Esophagus muscularis mucosa (tissue), 4 donors: ENCODE results near the gene LRP5. TPM values are rescaled to one million over a fixed set of nuclear protein-coding genes. Genes with fewer than 3 reads are reported as not detected.

Source experiments
- DNase-seq: peaks from one replicate; pipeline ENCODE4 v3.0.0-alpha.2; 2017; ENCODE audit errors: extremely low spot score
- H3K27ac ChIP-seq, 4 donors: fragments of 200-600 bp; sonication (generic); replicated peaks in 1 of 4; 1 replicate in 3 of 4; 2 replicates in 1 of 4; pipeline ENCODE4 v1.5.1; 2016 to 2019; ENCODE audit warnings: mild to moderate bottlenecking in 1 of 4
- H3K27me3 ChIP-seq, 4 donors: fragments of 200-600 bp; sonication (generic); one replicate each; pipeline versions ENCODE4 v1.5.1 to v1.6.0; 2016 to 2019
- H3K36me3 ChIP-seq, 4 donors: fragments of 200-600 bp; sonication (generic); one replicate each; pipeline ENCODE4 v1.5.1; 2016 to 2019
- H3K4me1 ChIP-seq, 4 donors: fragments of 200-600 bp; sonication (generic); one replicate each; pipeline ENCODE4 v1.5.1; 2016 to 2019
- H3K4me3 ChIP-seq, 4 donors: fragments of 200-600 bp; sonication (generic); 1 replicate in 2 of 4; 2 replicates in 2 of 4; pipeline ENCODE4 v1.5.1; 2016 to 2019; ENCODE audit warnings: mild to moderate bottlenecking in 4 of 4, moderate library complexity in 1 of 4
- H3K9me3 ChIP-seq, 4 donors: fragments of 200-600 bp; sonication (generic); 1 replicate in 3 of 4; 2 replicates in 1 of 4; pipeline ENCODE4 v1.5.1; 2016 to 2019
- EP300 ChIP-seq: sonication (generic); formaldehyde crosslinking; IDR thresholded peaks from one replicate; pipeline ENCODE4 v1.6.1; 2017; ENCODE audit warnings: antibody characterized with exemption
- POLR2A ChIP-seq: fragments of 450-650 bp; IDR thresholded peaks from one replicate; pipeline ENCODE4 v1.6.1; 2017; ENCODE audit warnings: antibody characterized with exemption, moderate library complexity, mild to moderate bottlenecking, low read depth
- POLR2AphosphoS5 ChIP-seq, 2 donors: sonication (generic); formaldehyde crosslinking; IDR thresholded peaks; one replicate each; pipeline ENCODE4 v1.6.1; 2017; ENCODE audit warnings: antibody characterized with exemption in 2 of 2
- WGBS: methylation state at CpG from one replicate; pipeline ENCODE4 v1.1.5; 2018; 5-methylcytosine and 5-hydroxymethylcytosine counted together
- intact Hi-C: fragments of 100-400 bp; cut with DNase I; formaldehyde crosslinking; loops from one replicate; pipeline ENCODE4 v1.15.1; 2023
- total RNA-seq, 4 donors: library from RNA; depleted of rRNA; stranded (reverse); fragments of >200 nt; gene quantifications; one replicate each; pipeline versions ENCODE4 v1.1.0 to v1.2.1, GENCODE V29; 2016
- TF ChIP-seq, protein P1 (sequence below), 3 experiments: fragments of 200-600 bp in 2 of 3; fragments of 450-650 bp in 1 of 3; sonication (generic) in 2 of 3; IDR thresholded peaks; one replicate each; pipeline ENCODE4 v1.5.1; 2017 to 2019; ENCODE audit warnings: antibody characterized with exemption in 3 of 3, mild to moderate bottlenecking in 2 of 3, moderate library complexity in 1 of 3

LRP5 gene
- total RNA-seq, 4 donors from 2014 or later: 34.0 to 78.4 (median 56.2) TPM

GRCh38 chr11:68385128-68385527 lies 72.7 kb downstream of the LRP5 start:
- Histone ChIP-seq H3K36me3 (peaks cover 10 to 45% (median 38%) of the 10 kb centered on the region in 4 donors), H3K27ac (peak overlapping the region in 2 of 4 donors; percentile 85 to 88), H3K4me1 (peaks cover 41 to 50% (median 44%) of the 10 kb centered on the region in 4 donors), H3K27me3 (no peaks in the 10 kb centered on the region), H3K9me3 (no peaks in the 10 kb centered on the region), H3K4me3 (no peak overlapping the region)
- intact Hi-C loops: loop anchor here (2.0 to 5.0 kb wide), 2 partner anchors 62 to 113 kb away; partner anchors contain the start of gene C11orf24
- DNase-seq: no peak
- TF ChIP-seq, protein P1, sequence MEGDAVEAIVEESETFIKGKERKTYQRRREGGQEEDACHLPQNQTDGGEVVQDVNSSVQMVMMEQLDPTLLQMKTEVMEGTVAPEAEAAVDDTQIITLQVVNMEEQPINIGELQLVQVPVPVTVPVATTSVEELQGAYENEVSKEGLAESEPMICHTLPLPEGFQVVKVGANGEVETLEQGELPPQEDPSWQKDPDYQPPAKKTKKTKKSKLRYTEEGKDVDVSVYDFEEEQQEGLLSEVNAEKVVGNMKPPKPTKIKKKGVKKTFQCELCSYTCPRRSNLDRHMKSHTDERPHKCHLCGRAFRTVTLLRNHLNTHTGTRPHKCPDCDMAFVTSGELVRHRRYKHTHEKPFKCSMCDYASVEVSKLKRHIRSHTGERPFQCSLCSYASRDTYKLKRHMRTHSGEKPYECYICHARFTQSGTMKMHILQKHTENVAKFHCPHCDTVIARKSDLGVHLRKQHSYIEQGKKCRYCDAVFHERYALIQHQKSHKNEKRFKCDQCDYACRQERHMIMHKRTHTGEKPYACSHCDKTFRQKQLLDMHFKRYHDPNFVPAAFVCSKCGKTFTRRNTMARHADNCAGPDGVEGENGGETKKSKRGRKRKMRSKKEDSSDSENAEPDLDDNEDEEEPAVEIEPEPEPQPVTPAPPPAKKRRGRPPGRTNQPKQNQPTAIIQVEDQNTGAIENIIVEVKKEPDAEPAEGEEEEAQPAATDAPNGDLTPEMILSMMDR (IDR thresholded peaks at IDR 0.05): no peak
- TF ChIP-seq POLR2A (no peak), POLR2AphosphoS5 (IDR thresholded peaks at IDR 0.05) (no peak), EP300 (no peak)
- WGBS: 87% methylated on average over 8 of the region's 8 CpGs

DNA sequence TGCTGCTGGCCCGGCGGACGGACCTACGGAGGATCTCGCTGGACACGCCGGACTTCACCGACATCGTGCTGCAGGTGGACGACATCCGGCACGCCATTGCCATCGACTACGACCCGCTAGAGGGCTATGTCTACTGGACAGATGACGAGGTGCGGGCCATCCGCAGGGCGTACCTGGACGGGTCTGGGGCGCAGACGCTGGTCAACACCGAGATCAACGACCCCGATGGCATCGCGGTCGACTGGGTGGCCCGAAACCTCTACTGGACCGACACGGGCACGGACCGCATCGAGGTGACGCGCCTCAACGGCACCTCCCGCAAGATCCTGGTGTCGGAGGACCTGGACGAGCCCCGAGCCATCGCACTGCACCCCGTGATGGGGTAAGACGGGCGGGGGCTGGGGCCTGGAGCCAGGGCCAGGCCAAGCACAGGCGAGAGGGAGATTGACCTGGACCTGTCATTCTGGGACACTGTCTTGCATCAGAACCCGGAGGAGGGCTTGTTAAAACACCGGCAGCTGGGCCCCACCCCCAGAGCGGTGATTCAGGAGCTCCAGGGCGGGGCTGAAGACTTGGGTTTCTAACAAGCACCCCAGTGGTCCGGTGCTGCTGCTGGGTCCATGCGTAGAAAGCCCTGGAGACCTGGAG lies 74.1 kb downstream of the LRP5 start:
- intact Hi-C loops: loop anchor here (5.0 kb wide), 1 partner anchor 114 kb away; the partner anchor contains the start of gene C11orf24
- Histone ChIP-seq H3K27ac (no peak overlapping the region), H3K9me3 (no peaks in the 10 kb centered on the region), H3K4me3 (no peak overlapping the region), H3K36me3 (peaks cover 15 to 57% (median 51%) of the 10 kb centered on the region in 4 donors), H3K27me3 (no peaks in the 10 kb centered on the region), H3K4me1 (peaks cover 28 to 36% (median 31%) of the 10 kb centered on the region in 4 donors)
- 95% methylated on average over 25 of the region's 52 CpGs for WGBS
- TF ChIP-seq POLR2AphosphoS5 (IDR thresholded peaks at IDR 0.05) (no peak), EP300 (no peak), POLR2A (no peak)
- TF ChIP-seq, protein P1 (IDR thresholded peaks at IDR 0.05): no peak
- no peak for DNase-seq

- H3K36me3 ChIP-seq: peaks cover 19 to 71% (median 61%) of the 10 kb centered on the region in 4 donors
- TF ChIP-seq, protein P1 (IDR thresholded peaks at IDR 0.05): no peak
- TF ChIP-seq EP300 (no peak), POLR2AphosphoS5 (IDR thresholded peaks at IDR 0.05) (no peak), POLR2A (no peak)
Observed at GRCh38 chr11:68387840-68388239, 75.4 kb downstream of the LRP5 start.

DNA sequence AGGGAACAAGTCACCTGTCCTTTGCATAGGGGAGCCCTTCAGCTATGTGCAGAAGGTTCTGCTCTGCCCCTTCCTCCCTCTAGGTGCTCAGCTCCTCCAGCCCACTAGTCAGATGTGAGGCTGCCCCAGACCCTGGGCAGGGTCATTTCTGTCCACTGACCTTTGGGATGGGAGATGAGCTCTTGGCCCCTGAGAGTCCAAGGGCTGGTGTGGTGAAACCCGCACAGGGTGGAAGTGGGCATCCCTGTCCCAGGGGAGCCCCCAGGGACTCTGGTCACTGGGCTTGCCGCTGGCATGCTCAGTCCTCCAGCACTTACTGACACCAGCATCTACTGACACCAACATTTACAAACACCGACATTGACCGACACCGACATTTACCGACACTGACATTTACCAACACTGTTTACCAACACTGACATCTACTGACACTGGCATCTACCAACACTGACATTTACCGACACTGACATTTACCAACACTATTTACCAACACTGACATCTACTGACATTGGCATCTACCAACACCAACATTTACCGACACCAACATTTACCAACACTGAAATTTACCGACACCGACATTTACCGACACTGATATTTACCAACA lies 76.3 kb downstream of the LRP5 start:
- peaks cover 24 to 78% (median 64%) of the 10 kb centered on the region in 4 donors for H3K36me3 ChIP-seq
- no peak overlapping the region for H3K27ac ChIP-seq
- peaks cover 6 to 14% (median 8%) of the 10 kb centered on the region in 4 donors for H3K4me1 ChIP-seq
- WGBS: 96% methylated on average over 10 of the region's 11 CpGs
- H3K4me3 ChIP-seq: no peak overlapping the region
- DNase-seq: no peak
- TF ChIP-seq, protein P1 (IDR thresholded peaks at IDR 0.05): no peak
- TF ChIP-seq EP300: no peak
- TF ChIP-seq POLR2AphosphoS5 (IDR thresholded peaks at IDR 0.05): no peak
- TF ChIP-seq POLR2A: no peak
- H3K9me3 ChIP-seq: no peaks in the 10 kb centered on the region
- H3K27me3 ChIP-seq: no peaks in the 10 kb centered on the region
- intact Hi-C loops: loop anchor here (5.0 kb wide), 1 partner anchor 116 kb away; the partner anchor contains the start of gene C11orf24

More at GRCh38 chr11:68387840-68388239, 75.4 kb downstream of the LRP5 start:
- intact Hi-C loops: loop anchor here (5.0 kb wide), 1 partner anchor 116 kb away; the partner anchor contains the start of gene C11orf24
- Histone ChIP-seq H3K27ac (peak overlapping the region in 1 of 4 donors; percentile 10), H3K4me3 (no peak overlapping the region), H3K4me1 (peaks cover 14 to 22% (median 17%) of the 10 kb centered on the region in 4 donors), H3K27me3 (no peaks in the 10 kb centered on the region), H3K9me3 (no peaks in the 10 kb centered on the region)
- WGBS: 98% methylated on average over 6 of the region's 13 CpGs
- DNase-seq: no peak
